COLO668 (cell line): ENCODE measurements around the gene GYS1.

Experiments used
- DNase-seq: peaks from one replicate; lab custom pipeline; 2025; ENCODE audit not compliant: unreplicated experiment; lab: John Stamatoyannopoulos, UW

Gene GYS1

GRCh38 chr19:48965040-48965805 lies 27.9 kb downstream of the GYS1 start, which contains the start of gene FTL:
FTL (plus strand) TSS chr19:48965309; CDS start chr19:48965508, 199 bp downstream.
- peak; percentile 96 for DNase-seq

DNA sequence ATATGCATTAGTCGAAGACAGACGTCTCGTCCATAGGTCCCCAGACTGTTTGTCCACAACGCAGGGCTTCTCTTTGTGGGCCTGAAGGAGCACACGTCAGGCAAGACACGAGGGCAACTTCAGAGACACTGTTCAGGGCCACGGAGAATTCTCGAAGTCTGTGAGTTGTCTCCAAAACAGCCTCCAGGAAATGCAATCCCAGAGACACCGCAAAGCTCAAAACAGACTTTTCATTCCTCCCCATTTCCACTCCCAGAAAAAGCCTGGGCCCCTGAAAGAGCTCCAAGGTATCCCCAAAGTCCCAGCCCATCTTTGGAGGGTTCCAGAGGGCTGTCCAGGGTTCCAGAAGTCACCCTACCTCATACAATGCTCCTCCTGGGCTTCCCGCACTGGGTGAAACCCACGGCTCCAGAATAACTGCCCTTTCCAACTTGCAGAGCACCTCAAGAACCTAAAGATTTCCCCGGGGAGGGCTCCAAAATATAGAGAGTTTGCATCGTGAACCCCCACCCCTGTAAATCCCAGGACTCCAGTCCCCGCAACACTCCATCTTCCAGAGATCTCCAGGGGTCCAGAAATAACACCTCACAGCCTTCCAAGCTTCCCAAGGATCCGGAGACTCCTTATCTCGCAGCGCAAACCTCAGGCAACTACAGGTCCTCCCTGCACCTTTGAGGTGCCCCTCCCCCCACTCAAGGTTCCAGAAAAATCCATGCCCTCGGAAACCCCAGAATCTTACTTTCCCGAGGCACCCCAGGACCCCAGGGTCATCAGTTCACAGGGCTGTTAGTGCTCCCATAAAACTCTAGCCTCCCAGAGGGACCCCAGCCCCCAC lies 28.7 kb downstream of the GYS1 start:
- DNase-seq: peak; percentile 52

GRCh38 chr19:48963371-48964204 lies 29.5 kb downstream of the GYS1 start:
- peak; percentile 78 for DNase-seq

GRCh38 chr19:48962849-48963165 lies 30.3 kb downstream of the GYS1 start:
- peak; percentile 10 for DNase-seq

DNA sequence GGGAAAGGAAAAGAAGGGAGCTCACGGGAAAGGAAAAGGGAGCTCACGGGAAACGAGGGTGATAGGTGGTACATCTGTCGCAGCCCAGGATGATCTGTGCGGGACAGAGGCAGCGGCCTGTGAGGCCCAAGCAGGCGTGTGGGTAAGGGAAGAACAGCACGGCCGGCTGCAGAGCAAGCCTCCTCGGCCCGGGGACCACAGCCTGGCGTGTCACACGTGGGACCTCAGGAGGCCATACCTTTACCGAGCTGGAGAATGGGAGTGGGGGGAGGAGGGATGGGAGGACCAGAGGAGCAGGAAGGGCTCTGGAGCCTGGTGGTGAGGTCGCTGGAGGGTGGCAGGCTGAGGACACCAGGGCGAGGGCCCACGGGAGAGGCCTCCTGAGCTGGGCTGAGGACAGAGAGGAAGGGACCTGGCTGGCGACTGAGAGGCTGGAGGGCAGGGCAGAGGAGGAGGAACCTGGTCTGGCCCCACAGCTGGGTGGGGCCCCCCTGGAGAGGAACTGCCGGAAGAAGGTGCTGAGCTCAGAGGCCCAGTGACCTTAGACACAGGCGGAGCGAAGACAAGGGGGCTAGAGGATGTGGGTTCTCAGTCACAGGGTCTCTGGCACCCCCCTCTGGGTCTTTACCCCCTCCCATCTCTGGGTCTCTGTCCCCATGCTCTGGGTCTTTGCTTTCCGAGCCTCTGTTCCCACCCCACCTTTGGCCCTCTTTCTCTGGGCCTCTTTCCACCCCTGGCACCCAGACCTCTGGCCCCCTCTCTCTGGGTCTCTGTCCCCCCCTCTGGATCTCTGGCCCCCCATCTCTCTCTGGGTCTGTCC lies 30.9 kb downstream of the GYS1 start:
- DNase-seq: peak; percentile 85

DNA sequence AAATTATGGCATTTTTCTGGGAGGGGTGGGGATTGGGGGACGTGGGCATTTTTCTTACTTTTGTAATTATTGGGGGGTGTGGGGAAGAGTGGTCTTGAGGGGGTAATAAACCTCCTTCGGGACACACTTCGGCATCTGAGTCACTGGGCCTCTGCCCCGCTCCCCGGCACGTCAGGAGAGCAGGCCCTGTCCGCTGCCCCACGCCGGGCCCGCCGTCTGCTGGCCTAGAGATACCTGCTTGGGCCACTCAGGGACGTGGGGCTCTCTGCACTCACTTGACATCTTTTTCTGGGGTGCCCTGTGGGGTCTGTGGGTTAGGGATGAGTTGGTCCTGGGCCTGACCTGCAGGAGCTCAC lies 31.5 kb downstream of the GYS1 start:
- no peak for DNase-seq

GRCh38 chr19:48961051-48961649 lies 32.0 kb downstream of the GYS1 start:
- DNase-seq: no peak

DNA sequence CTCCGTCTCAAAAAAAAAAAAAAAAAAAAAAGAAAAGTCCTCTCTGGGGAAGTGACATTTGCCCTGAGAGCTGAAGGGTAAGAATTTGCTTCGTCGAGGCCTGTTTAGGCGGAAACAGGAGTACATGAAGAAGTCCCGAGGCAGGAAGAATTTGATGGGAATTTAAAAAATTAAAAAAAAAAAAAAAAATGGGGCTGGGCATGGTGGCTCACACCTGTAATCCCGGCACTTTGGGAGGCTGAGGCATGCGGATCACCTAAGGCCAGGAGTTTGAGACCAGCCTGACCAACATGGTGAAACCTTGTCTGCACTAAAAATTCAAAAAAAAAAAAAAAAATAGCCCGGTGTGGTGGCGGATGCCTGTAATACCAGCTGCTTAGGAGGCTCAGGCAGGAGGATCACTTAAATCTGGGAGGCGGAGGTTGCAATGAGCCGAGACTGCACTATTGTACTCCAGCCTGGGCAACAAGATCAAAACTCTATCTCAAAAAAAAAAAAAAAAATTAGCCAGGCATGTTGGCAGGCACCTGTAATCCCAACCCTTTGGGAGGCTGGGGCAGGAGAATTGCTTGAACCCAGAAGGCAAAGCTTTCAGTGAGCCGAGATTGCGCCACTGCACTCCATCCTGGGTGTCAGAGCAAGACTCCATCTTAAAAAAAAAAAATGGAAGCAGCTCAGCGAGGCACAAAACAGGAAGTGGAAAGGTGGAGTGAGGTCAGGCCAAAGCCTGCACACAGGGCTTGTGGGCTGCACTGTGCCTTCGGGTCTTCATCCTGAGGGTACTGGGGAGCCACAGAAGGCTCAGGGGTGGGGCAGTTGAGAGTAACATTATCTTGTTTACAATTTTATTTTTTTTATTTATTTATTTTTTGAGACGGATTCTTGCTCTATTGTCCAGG lies 33.5 kb downstream of the GYS1 start:
- no peak for DNase-seq

- no peak for DNase-seq
Measured at GRCh38 chr19:48958006-48958405, 35.1 kb downstream of the GYS1 start.

- no peak for DNase-seq
Measured at GRCh38 chr19:48955308-48955958, 37.7 kb downstream of the GYS1 start.

GRCh38 chr19:48954595-48955307 lies 38.4 kb downstream of the GYS1 start, which contains the start of gene BAX:
BAX (plus strand) TSS chr19:48954875; CDS start chr19:48954929, 54 bp downstream.
- peak; percentile 97 for DNase-seq

DNA sequence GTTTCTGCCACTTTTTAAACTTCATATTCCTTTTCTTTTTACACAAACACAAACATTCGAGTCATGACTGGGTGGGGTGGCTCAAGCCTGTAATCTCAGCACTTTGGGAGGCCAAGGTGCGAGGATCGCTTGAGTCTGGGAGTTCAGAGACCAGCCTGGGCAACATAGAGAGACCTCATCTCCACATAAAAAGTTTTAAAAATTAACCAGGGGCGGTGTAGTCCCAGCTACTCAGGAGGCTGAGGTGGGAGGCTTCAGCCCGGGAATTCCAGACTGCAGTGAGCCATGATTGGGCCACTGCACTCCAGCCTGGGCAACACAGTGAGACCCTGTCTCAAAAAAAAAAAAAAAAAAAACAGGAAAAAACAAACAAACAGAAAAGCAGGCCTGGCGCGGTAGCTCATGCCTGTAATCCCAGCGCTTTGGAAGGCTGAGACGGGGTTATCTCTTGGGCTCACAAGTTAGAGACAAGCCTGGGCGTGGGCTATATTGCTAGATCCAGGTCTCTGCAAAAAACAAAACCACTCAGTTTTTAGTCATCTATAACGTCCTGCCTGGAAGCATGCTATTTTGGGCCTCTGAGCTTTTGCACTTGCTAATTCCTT lies 39.0 kb downstream of the GYS1 start:
- DNase-seq: no peak

GRCh38 chr19:48953141-48953540 lies 40.0 kb downstream of the GYS1 start:
- no peak for DNase-seq

DNA sequence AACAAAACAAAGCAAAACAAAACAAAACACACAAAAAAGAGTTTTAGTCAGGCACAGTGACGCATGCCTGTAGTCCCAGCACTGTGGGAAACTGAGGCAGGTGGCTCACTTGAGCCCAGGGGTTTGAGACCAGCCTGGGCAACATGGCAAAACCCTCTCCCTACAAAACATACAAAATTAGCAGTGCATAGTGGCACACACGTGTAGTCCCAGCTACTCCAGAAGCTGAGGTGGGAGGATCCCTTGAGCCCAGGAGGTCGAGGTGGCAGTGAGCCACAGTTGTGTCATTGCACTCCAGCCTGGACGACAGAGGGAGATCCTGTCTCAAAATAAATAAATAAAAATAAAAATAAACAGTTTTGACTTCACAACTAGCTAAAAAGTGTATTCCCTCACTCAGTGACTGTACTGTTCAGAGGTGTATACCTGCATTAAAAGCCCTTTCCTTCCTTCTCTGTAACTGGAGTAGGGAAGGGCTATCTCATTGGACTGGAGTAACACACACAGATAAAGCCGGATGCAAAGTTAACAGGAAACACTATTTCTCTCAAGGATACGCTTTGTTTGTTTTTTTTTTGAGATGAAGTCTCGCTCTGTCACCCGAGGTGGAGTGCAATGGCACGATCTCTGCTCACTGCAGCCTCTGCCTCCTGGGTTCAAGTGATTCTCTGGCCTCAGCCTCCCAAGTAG lies 42.1 kb downstream of the GYS1 start:
- no peak for DNase-seq

GRCh38 chr19:48950159-48950558 lies 43.0 kb downstream of the GYS1 start:
- no peak for DNase-seq

DNA sequence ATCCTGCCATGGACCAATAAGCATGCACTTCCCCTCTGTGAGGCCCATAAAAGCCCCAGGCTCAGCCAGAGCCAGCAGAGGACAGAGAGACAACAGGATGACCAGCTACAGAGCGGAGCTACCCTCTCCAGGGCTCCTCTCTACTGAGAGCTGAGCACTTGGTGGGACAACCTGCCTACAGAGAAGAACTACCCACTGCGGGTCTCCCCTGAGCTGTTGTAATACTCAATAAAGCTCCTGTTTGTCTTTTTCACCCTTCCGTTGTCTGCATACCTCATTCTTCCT lies 45.9 kb downstream of the GYS1 start:
- no peak for DNase-seq
